PC-9 (cell line): ENCODE data around the gene TCF4. TPM values are rescaled to one million over a fixed set of nuclear protein-coding genes. Genes with fewer than 3 reads are reported as not detected.

Experiments
- BruUV-seq: library from RNA; stranded (reverse); fragments of 400-500 nt; replicated peaks from 2 replicates; lab custom pipeline; 2021; lab: Mats Ljungman, UMichigan
- CTCF ChIA-PET: fragments of 300-600 bp; sonication (Branson Sonifier 250); formaldehyde crosslinking; loops from one replicate; lab custom pipeline; 2022; ENCODE audit warnings: antibody characterized with exemption; lab: Charles Lee
- POLR2A ChIA-PET: fragments of 300-600 bp; sonication (Branson Sonifier 250); formaldehyde crosslinking; loops from one replicate; lab custom pipeline; 2022; ENCODE audit warnings: antibody characterized with exemption; ENCODE audit not compliant: unreplicated experiment; lab: Charles Lee
- DNase-seq, 2 experiments: peaks; one replicate each; pipeline versions ENCODE4 v3.0.0 to v3.0.0-alpha.2; 2015 to 2022; ENCODE audit warnings: mixed read lengths in 1 of 2
- H2AFZ ChIP-seq: fragments of 200-600 bp; sonication (generic); 2 replicates; pipeline ENCODE4 v1.8.1; 2017; ENCODE audit warnings: antibody characterized with exemption
- H3F3A ChIP-seq: fragments of 200-600 bp; sonication (generic); 2 replicates; pipeline ENCODE4 v1.8.1; 2017; ENCODE audit warnings: antibody characterized with exemption, mild to moderate bottlenecking, low read depth; ENCODE audit not compliant: insufficient read depth
- H3K27ac ChIP-seq: fragments of 200-600 bp; sonication (generic); 2 replicates; pipeline ENCODE4 v1.6.1; 2016; ENCODE audit warnings: mixed run types
- H3K27me3 ChIP-seq: fragments of 200-600 bp; sonication (generic); 2 replicates; pipeline ENCODE4 v1.6.1; 2016; ENCODE audit warnings: low read depth, mixed run types; ENCODE audit not compliant: insufficient read depth
- H3K36me3 ChIP-seq: fragments of 200-600 bp; sonication (generic); 2 replicates; pipeline ENCODE4 v1.6.1; 2016; ENCODE audit warnings: low read depth, mixed run types
- H3K4me1 ChIP-seq: fragments of 200-600 bp; sonication (generic); replicated peaks from 2 replicates; pipeline ENCODE4 v1.6.1; 2016; ENCODE audit warnings: mixed run types; ENCODE audit not compliant: insufficient read depth
- H3K4me2 ChIP-seq: fragments of 200-600 bp; sonication (generic); 2 replicates; pipeline ENCODE4 v1.6.1; 2017; ENCODE audit warnings: mixed run types
- H3K4me3 ChIP-seq: fragments of 200-600 bp; sonication (generic); 2 replicates; pipeline ENCODE4 v1.6.1; 2016; ENCODE audit warnings: mixed run types
- H3K79me2 ChIP-seq: fragments of 200-600 bp; sonication (generic); 2 replicates; pipeline ENCODE4 v1.6.1; 2017; ENCODE audit warnings: low read depth, mixed run types
- H3K9me2 ChIP-seq: fragments of 200-600 bp; sonication (generic); 2 replicates; pipeline ENCODE4 v1.8.1; 2017; ENCODE audit warnings: mild to moderate bottlenecking; ENCODE audit not compliant: insufficient read depth
- H3K9me3 ChIP-seq: fragments of 200-600 bp; sonication (generic); 2 replicates; pipeline ENCODE4 v1.8.1; 2016; ENCODE audit warnings: low read depth; ENCODE audit not compliant: insufficient read depth
- H4K20me1 ChIP-seq: fragments of 200-600 bp; sonication (generic); 2 replicates; pipeline ENCODE4 v1.8.1; 2017; ENCODE audit not compliant: insufficient read depth
- EZH2 ChIP-seq: fragments of 200-600 bp; sonication (generic); IDR thresholded peaks from 2 replicates; pipeline ENCODE4 v1.8.0; 2017; ENCODE audit warnings: antibody characterized with exemption, low read depth
- intact Hi-C: fragments of 100-400 bp; cut with micrococcal nuclease; formaldehyde crosslinking; loops from one replicate; pipeline ENCODE4 v1.10.0; 2022; ENCODE audit not compliant: unreplicated experiment
- total RNA-seq: library from RNA; stranded (reverse); gene quantifications from 2 replicates; pipeline ENCODE4 v1.2.3, GENCODE V29; 2021
- TF ChIP-seq, protein P1 (sequence below): fragments of 200-600 bp; sonication (generic); conservative IDR thresholded peaks from 2 replicates; pipeline ENCODE4 v1.6.1; 2017; ENCODE audit warnings: mixed run types, antibody characterized with exemption, mild to moderate bottlenecking, moderate library complexity

The TCF4 gene
- total RNA-seq, 1 experiment from 2014 or later: 0.74 TPM

DNA sequence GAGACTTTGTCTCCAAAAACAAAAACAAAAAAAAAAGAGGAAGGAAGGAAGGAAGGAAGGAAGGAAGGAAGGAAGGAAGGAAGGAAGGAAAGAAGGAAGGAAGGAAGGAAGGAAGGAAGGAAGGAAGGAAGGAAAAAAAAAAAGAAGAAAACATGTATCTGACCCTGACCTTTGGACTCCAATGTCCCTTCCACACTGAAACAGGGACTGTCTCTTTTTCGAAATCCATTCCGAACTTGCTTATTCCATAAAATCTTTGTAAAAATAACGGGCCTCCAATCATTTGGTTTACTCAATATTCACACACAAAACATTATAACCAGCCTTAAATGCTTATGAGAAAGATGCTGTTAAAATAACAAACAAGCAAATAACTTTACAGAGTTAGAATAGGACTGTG is 225.7 kb downstream of the TCF4 start:
- Histone ChIP-seq H3K4me2 (no peak overlapping the region), H3K9me2 (no peaks in the 10 kb centered on the region), H3K79me2 (no peaks in the 10 kb centered on the region), H3K36me3 (no peaks in the 10 kb centered on the region), H3K4me1 (no peaks in the 10 kb centered on the region), H3F3A (no peaks in the 10 kb centered on the region), H2AFZ (no peak overlapping the region), H4K20me1 (no peaks in the 10 kb centered on the region), H3K4me3 (no peak overlapping the region), H3K27ac (no peak overlapping the region), H3K9me3 (no peaks in the 10 kb centered on the region), H3K27me3 (no peaks in the 10 kb centered on the region)
- intact Hi-C loops: no loop called here
- ChIA-PET CTCF (no interaction called here), POLR2A (no interaction called here)
- BruUV-seq: no TSS peak
- no peak for DNase-seq
- TF ChIP-seq, protein P1, sequence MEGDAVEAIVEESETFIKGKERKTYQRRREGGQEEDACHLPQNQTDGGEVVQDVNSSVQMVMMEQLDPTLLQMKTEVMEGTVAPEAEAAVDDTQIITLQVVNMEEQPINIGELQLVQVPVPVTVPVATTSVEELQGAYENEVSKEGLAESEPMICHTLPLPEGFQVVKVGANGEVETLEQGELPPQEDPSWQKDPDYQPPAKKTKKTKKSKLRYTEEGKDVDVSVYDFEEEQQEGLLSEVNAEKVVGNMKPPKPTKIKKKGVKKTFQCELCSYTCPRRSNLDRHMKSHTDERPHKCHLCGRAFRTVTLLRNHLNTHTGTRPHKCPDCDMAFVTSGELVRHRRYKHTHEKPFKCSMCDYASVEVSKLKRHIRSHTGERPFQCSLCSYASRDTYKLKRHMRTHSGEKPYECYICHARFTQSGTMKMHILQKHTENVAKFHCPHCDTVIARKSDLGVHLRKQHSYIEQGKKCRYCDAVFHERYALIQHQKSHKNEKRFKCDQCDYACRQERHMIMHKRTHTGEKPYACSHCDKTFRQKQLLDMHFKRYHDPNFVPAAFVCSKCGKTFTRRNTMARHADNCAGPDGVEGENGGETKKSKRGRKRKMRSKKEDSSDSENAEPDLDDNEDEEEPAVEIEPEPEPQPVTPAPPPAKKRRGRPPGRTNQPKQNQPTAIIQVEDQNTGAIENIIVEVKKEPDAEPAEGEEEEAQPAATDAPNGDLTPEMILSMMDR: no peak

DNA sequence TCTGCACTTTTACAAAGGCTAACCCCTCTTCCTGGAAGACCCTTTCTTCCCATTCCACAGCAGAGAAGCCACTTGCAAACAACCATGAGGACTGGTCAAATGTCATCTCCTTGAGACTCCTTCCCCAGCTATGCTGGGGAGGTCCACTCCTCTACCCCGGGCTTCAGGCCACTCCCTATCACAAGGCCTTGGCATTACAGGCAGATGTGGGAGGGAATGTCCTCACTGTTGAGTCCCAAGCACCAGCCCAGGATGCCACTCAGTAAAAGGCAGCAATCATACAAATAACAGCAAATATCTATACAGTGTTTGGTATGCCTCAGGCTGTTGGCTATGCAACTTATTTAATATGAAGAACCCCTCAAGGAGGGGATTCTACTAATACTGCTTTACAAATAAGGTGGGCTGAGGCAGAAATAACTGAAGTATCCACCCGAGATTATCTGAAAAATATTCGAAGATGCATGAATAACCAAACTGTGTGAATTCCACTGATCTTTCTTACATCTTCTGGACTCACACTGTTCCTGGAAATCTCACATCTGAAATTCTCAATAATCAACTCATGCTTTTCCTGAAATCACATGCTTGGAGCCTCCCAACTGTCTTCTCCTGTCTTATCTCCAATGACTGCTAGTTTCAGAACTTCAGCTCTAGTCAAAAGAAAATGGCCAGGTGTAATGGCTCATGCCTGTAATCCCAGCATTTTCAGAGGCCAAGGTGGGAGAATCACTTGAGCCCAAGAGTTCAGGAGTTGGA is 226.3 kb downstream of the TCF4 start:
- no peaks in the 10 kb centered on the region for H3K9me3 ChIP-seq
- intact Hi-C loops: no loop called here
- POLR2A ChIA-PET: no interaction called here

DNA sequence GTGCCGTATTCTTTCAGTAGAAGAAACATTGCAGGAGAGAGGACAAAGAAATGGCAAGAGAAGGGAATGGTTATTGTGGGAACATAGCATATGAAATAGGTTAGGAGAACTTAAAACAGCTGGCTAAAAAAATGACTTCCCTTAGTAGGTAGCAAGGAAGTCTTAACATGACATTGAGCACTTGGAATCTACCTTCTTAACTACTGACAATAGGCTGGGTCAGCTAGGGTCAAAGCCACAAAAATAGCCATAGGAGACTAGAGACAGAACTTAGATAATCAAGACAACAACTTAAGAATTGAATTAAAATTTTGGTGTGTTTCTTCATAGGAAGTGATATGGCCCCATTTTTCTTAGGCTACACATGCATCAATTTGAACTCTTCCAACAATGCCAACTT is 227.9 kb downstream of the TCF4 start:
- no TSS peak for BruUV-seq
- Histone ChIP-seq H3K36me3 (no peaks in the 10 kb centered on the region), H3K4me2 (no peak overlapping the region), H2AFZ (no peak overlapping the region), H3K4me3 (no peak overlapping the region), H3K27ac (no peak overlapping the region), H3K27me3 (no peaks in the 10 kb centered on the region), H3K9me3 (no peaks in the 10 kb centered on the region), H3K9me2 (no peaks in the 10 kb centered on the region), H3K79me2 (no peaks in the 10 kb centered on the region), H4K20me1 (no peaks in the 10 kb centered on the region), H3K4me1 (no peaks in the 10 kb centered on the region), H3F3A (no peaks in the 10 kb centered on the region)
- ChIA-PET POLR2A (no interaction called here), CTCF (no interaction called here)
- intact Hi-C loops: no loop called here
- TF ChIP-seq EZH2: no peak
- TF ChIP-seq, protein P1: no peak
- no peak for DNase-seq

More for the DNA sequence above, 226.3 kb downstream of the TCF4 start:
- Histone ChIP-seq H3F3A (no peaks in the 10 kb centered on the region), H3K9me2 (no peaks in the 10 kb centered on the region), H3K27me3 (no peaks in the 10 kb centered on the region), H2AFZ (no peak overlapping the region), H3K27ac (no peak overlapping the region), H4K20me1 (no peaks in the 10 kb centered on the region), H3K36me3 (no peaks in the 10 kb centered on the region), H3K79me2 (no peaks in the 10 kb centered on the region), H3K4me1 (no peaks in the 10 kb centered on the region), H3K4me3 (no peak overlapping the region), H3K4me2 (no peak overlapping the region)
- CTCF ChIA-PET: no interaction called here
- TF ChIP-seq, protein P1: no peak
- TF ChIP-seq EZH2: no peak
- no TSS peak for BruUV-seq
- no peak for DNase-seq
